D721Med (cell line): Measurements from ENCODE around the gene RNF144B.
"Not testable (repeated sequence)": the region's sequence is repeated elsewhere in the genome, so short reads cannot be mapped to it uniquely, and the experiment has no call there.

ENCODE experiments used
- DNase-seq: peaks from one replicate; pipeline ENCODE4 v3.0.0; 2011; ENCODE audit warnings: low spot score; ENCODE audit not compliant: insufficient read length
- FAIRE-seq: peaks from 2 replicates; lab custom pipeline; 2011; peaks lifted over from hg19 to GRCh38; lab: Jason Lieb, UNC
- TF ChIP-seq, protein P1 (sequence below): IDR thresholded peaks from 2 replicates; pipeline ENCODE4 v1.5.1; 2012; ENCODE audit warnings: mild to moderate bottlenecking, control low read depth; ENCODE audit not compliant: insufficient read depth; ENCODE audit errors: missing control alignments

The RNF144B gene

DNA sequence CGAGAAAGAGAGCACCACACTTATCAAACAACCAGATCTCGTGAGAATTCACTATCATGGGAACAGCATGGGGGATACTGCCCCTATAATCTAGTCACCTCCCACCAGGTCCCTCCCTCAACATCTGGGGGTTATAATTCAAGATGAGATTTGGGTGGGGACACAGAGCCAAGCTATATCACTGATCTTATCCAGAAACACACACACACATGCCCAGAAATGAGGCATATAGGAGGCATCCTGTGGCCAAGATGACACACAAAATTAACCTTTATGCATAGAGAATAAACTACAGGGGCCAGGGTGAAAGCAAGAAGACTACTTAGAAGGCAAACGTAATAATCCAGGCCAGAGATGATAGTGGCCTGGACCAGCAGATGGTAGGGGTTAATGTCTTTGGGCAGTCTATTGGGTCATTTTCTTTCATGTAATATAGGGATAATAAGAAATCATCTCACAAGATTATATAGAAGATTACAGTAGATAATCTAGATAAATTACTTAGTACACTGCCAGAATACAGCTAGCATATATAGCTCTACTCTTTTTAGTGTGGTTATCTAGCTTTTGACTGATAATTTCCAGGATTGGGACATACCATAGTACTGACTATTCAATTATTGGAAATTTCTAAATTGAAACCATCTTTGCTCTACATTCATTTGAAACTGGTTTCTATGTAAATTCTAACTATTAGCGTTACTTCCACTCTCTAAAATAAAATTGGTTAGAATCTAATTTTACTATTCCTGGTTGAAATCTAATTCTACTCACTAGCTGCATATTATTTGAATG, 20.0 kb downstream of the RNF144B start:
- FAIRE-seq (no peak), DNase-seq (no peak)
- TF ChIP-seq, protein P1, sequence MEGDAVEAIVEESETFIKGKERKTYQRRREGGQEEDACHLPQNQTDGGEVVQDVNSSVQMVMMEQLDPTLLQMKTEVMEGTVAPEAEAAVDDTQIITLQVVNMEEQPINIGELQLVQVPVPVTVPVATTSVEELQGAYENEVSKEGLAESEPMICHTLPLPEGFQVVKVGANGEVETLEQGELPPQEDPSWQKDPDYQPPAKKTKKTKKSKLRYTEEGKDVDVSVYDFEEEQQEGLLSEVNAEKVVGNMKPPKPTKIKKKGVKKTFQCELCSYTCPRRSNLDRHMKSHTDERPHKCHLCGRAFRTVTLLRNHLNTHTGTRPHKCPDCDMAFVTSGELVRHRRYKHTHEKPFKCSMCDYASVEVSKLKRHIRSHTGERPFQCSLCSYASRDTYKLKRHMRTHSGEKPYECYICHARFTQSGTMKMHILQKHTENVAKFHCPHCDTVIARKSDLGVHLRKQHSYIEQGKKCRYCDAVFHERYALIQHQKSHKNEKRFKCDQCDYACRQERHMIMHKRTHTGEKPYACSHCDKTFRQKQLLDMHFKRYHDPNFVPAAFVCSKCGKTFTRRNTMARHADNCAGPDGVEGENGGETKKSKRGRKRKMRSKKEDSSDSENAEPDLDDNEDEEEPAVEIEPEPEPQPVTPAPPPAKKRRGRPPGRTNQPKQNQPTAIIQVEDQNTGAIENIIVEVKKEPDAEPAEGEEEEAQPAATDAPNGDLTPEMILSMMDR = no peak

DNA sequence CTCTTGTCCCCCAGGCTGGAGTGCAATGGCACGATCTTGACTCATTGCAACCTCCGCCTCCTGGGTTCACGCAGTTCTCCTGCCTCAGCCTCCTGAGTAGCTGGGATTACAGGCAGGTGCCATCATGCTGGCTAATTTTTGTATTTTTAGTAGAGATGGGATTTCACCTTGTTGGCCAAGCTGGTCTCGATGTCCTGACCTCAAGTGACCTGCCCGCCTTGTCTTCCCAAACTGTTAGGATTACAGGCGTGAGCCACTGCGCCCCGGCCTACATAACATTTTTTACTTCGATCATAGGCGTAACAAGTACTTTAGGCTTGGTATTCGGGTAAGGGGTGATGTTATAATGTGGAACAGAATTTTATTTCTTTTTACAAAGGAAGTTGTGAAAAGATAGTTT, 22.5 kb downstream of the RNF144B start:
- FAIRE-seq, DNase-seq: not testable (repeated sequence)

DNA sequence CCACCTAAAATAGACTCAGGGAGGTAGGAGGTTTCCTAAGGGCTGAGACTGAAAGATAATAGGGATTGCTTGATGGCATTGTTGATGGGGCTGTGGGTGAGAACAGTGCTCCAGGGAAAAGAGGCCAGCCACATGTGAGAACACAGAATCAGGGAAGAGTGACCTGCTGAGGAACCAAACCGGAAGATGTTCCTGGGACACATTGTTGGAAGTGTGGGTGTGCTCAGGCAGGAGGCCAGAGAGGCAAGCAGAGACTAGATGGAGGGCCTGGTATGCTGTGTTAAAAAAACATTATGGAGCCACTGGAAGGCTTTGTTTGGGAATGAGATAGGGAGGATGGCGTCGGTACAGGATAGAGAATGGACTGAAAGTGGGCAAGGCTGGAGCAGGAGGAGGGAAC, 23.3 kb downstream of the RNF144B start:
- DNase-seq = no peak
- no peak for FAIRE-seq
- TF ChIP-seq, protein P1 = no peak

DNA sequence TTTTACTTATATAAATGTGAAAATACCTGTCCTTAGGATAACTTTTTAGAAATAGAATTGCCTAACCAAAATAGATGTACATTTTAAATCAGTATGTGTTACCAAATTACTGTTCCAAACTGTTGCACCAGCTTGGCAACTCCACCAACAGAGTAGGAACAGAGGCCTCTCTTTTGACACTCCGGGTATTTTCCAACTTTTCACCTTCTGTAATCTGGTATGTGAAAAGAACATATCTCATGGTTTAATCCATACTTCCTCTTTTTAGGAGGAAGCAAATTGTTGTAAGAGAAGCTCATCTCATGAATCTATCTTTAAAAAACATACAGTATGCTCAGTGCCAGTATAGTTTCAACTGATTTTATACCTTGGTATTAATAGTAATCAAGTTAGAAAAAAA, 24.9 kb downstream of the RNF144B start:
- TF ChIP-seq, protein P1 = no peak
- no peak for FAIRE-seq

DNA sequence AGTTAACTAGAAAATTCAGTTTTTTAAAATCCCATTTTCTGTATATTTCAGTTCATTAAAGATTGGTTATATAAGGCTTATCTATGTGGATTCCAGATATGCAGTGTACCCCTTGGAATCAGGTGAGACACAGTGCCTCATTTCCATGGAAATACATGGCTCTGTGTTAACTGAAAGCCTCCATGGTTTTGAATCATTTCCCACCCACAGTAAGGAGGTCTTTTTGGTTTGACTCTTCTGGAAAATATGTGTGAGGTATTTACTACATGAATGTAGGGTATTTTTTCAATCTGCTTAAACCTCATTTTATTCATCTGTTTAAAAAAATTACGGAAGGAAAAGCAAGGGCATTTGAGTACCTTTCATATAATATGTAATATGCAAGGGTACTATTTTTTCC, 25.5 kb downstream of the RNF144B start:
- FAIRE-seq = no peak

More for the DNA sequence above, 24.9 kb downstream of the RNF144B start:
- no peak for DNase-seq

DNA sequence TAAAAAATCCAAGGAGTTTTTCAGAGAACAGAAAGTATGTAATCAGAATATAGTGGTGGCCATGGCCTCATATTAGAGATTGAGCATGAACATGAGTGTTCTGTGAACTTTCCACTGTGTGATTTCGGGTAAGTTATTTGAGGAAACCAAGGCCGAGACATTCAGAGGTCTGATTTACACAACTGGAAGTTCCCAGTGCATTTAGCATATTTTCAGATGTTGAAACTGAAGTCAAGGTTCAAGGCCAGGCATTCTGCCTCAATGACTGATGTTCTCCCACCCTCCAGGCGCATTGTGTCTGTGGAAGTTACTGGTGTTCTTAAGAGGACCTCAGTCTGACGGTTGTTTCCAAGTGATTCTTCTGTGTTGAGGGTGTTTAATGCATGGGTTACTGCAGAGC, 26.2 kb downstream of the RNF144B start:
- DNase-seq (no peak), FAIRE-seq (no peak)
- TF ChIP-seq, protein P1 = no peak

More for the DNA sequence above, 25.5 kb downstream of the RNF144B start:
- no peak for DNase-seq
- TF ChIP-seq, protein P1 = no peak

DNA sequence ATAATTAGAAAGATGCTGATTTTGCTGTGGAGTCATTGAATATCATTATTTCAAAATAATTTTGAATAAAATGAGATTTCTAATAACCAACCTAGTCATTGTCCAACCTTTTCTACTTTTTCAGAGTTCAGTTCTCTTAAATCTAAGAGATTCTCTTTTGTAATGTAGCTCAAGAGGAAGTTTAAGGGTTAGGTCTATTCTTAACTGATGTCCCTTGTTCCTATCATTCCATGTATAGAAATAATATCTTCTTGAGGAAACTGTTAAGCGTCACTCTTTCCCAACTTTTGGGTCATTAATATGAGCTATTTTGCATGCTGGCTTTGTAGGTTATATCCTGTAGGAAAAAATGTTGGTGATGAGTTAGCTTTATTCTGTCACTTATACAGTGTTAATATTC, 27.0 kb downstream of the RNF144B start:
- TF ChIP-seq, protein P1 = no peak
- FAIRE-seq (no peak), DNase-seq (no peak)
